Inferior parietal cortex (tissue), 1 donor: ENCODE results near the gene TBC1D22A.

Experiments
- DNase-seq: peaks from one replicate; pipeline ENCODE4 v3.0.0-alpha.2; 2016; ENCODE audit errors: extremely low spot score

Gene TBC1D22A

GRCh38 chr22:47190957-47191670 is 428.7 kb downstream of the TBC1D22A start:
- DNase-seq: no peak

- no peak for DNase-seq
Measured at GRCh38 chr22:47191671-47192650, 429.5 kb downstream of the TBC1D22A start.

- no peak for DNase-seq
Measured at GRCh38 chr22:47192651-47193437, 430.4 kb downstream of the TBC1D22A start.

- DNase-seq: no peak
Measured at GRCh38 chr22:47193606-47194329, 431.3 kb downstream of the TBC1D22A start.

- no peak for DNase-seq
Measured at GRCh38 chr22:47194476-47195155, 432.2 kb downstream of the TBC1D22A start.

GRCh38 chr22:47195156-47195483 is 432.7 kb downstream of the TBC1D22A start:
- no peak for DNase-seq

GRCh38 chr22:47195484-47196165 is 433.2 kb downstream of the TBC1D22A start:
- no peak for DNase-seq

GRCh38 chr22:47196166-47196849 is 433.9 kb downstream of the TBC1D22A start:
- no peak for DNase-seq

GRCh38 chr22:47196881-47197772 is 434.7 kb downstream of the TBC1D22A start:
- no peak for DNase-seq

- no peak for DNase-seq
Measured at GRCh38 chr22:47197773-47198500, 435.5 kb downstream of the TBC1D22A start.

GRCh38 chr22:47198801-47199251 is 436.4 kb downstream of the TBC1D22A start:
- DNase-seq: no peak

GRCh38 chr22:47199261-47199978 is 437.0 kb downstream of the TBC1D22A start:
- DNase-seq: no peak

- DNase-seq: no peak
Measured at GRCh38 chr22:47199979-47200272, 437.5 kb downstream of the TBC1D22A start.

GRCh38 chr22:47200273-47201051 is 438.0 kb downstream of the TBC1D22A start:
- no peak for DNase-seq

- DNase-seq: no peak
Measured at GRCh38 chr22:47201186-47201995, 438.9 kb downstream of the TBC1D22A start.
